Measurements from ENCODE around the gene ANKDD1A. TPM values are rescaled to one million over a fixed set of nuclear protein-coding genes. Genes with fewer than 3 reads are reported as not detected.

The ANKDD1A gene
- total RNA-seq, 1 donor from 2014 or later, result 6.9 TPM

DNA sequence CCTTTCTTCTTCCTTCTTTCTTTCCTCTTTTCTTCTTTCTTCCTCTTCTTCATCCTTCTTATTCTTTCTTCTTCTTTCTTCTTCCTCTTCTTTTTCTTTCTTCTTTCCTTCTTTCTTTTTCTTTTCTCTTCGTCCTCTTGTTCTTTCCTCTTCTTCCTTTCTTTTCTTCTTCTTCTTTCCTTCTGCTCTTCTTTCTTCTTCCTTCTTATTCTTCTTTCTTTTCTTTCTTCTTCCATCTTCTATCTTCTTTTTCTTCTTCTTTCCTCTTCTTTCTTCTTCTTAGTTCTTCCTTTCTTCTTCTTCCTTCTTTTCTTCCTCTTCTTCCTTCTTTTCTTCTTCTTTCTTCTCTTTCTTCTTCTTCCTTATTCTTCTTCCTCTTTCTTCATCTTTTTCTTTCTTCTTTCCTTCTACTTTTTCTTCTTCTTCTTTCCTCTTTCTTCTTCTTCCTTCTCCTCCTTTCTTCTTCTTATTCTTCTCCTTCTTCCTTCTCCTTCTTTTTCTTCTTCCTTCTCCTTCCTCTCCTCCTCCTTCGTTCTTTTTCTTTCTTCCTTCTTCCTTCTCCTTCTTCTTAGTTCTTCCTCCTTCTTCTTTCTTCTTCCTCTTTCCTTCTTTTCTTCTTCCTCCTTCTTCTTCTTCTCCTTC is 40.2 kb downstream of the ANKDD1A start:
- peaks cover 2% of the 10 kb centered on the region for H3K4me1 Mint-ChIP-seq (ENCODE audit: unreplicated experiment)
- TF ChIP-seq, protein P1, sequence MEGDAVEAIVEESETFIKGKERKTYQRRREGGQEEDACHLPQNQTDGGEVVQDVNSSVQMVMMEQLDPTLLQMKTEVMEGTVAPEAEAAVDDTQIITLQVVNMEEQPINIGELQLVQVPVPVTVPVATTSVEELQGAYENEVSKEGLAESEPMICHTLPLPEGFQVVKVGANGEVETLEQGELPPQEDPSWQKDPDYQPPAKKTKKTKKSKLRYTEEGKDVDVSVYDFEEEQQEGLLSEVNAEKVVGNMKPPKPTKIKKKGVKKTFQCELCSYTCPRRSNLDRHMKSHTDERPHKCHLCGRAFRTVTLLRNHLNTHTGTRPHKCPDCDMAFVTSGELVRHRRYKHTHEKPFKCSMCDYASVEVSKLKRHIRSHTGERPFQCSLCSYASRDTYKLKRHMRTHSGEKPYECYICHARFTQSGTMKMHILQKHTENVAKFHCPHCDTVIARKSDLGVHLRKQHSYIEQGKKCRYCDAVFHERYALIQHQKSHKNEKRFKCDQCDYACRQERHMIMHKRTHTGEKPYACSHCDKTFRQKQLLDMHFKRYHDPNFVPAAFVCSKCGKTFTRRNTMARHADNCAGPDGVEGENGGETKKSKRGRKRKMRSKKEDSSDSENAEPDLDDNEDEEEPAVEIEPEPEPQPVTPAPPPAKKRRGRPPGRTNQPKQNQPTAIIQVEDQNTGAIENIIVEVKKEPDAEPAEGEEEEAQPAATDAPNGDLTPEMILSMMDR (IDR thresholded peaks at IDR 0.05; ENCODE audit: unreplicated experiment), result no peak
- H3K27me3 Mint-ChIP-seq (ENCODE audit: unreplicated experiment), result peaks cover 4% of the 10 kb centered on the region
- H3K36me3 Mint-ChIP-seq (ENCODE audit: low read depth, unreplicated experiment), result peaks cover 37% of the 10 kb centered on the region
- no peak for DNase-seq (ENCODE audit: low spot score)
- peaks cover 11% of the 10 kb centered on the region for H3K9me3 Mint-ChIP-seq (ENCODE audit: unreplicated experiment)
- H3K4me3 Mint-ChIP-seq (ENCODE audit: unreplicated experiment), result no peak overlapping the region
- no peak overlapping the region for H3K27ac Mint-ChIP-seq (ENCODE audit: unreplicated experiment)

DNA sequence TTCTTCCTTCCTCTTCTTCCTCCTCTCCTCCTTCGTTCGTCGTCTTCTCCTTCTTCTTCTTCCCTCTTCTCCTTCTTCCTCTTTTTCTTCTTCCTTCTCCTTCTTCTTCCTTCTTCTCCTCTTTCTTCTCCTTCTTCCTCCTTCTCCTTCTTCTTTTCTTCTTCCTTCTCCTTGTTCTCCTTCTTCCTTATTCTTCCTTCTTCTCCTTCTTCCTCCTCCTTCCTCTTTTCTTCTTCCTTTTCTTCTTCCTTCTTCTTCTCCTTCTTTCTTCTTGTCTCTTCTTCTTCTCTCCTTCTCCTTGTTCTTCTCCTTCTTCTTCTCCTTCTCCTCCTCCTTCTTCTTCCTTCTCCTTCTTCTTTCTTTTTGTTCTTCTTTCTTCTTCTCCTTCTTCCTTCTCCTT is 42.7 kb downstream of the ANKDD1A start:
- TF ChIP-seq, protein P1 (IDR thresholded peaks at IDR 0.05; ENCODE audit: unreplicated experiment), result no peak
- Mint-ChIP-seq H3K27ac (ENCODE audit: unreplicated experiment) (no peak overlapping the region), H3K4me3 (ENCODE audit: unreplicated experiment) (peak overlapping the region; percentile 37), H3K36me3 (ENCODE audit: low read depth, unreplicated experiment) (peaks cover 37% of the 10 kb centered on the region), H3K9me3 (ENCODE audit: unreplicated experiment) (peaks cover 11% of the 10 kb centered on the region), H3K4me1 (ENCODE audit: unreplicated experiment) (no peaks in the 10 kb centered on the region), H3K27me3 (ENCODE audit: unreplicated experiment) (peaks cover 4% of the 10 kb centered on the region)
- DNase-seq (ENCODE audit: low spot score), result no peak

DNA sequence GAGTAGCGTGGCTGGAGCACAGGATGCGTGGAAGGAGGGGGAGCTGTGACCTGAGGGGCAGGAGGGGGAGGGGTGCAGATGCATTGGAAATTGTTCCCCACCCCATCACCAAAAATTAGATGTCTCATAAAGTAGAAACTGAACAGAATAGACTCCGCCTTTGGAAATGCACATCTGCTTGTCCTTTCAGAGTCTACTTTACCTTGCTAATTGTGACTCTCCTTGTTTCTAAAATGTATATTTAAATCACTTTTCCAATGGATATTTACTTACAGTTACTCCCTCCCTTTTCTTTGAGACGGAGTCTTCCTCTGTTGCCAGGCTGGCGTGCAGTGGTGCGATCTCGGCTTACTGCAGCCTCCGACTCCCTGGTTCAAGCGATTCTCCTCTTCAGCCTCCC is 47.4 kb downstream of the ANKDD1A start:
- Mint-ChIP-seq H3K27me3 (ENCODE audit: unreplicated experiment) (peaks cover 2% of the 10 kb centered on the region), H3K9me3 (ENCODE audit: unreplicated experiment) (peaks cover 9% of the 10 kb centered on the region), H3K4me3 (ENCODE audit: unreplicated experiment) (no peak overlapping the region), H3K4me1 (ENCODE audit: unreplicated experiment) (no peaks in the 10 kb centered on the region), H3K36me3 (ENCODE audit: low read depth, unreplicated experiment) (peaks cover 52% of the 10 kb centered on the region), H3K27ac (ENCODE audit: unreplicated experiment) (no peak overlapping the region)
- TF ChIP-seq, protein P1 (IDR thresholded peaks at IDR 0.05; ENCODE audit: unreplicated experiment), result no peak
- no peak for DNase-seq (ENCODE audit: low spot score)

DNA sequence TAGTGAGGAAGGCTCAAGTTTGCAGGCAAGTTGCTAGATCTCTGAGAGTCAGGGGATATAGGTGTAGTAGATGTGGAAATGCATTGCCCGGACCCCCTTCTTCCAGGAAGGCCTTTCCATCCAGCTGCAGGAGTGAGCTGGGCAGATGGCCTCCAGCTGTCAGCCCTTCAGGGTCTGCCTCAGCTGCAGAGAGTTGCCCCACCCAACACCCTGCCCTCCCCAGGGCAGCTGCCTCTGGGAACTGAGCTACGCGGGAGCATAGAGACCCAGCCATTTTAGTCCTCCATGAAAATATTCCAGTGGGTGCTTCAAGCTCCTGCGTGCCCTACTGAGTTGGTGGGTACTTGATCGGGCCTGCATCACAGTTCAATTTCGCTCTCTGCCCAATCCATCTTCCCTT is 48.5 kb downstream of the ANKDD1A start:
- Mint-ChIP-seq H3K27ac (ENCODE audit: unreplicated experiment) (no peak overlapping the region), H3K36me3 (ENCODE audit: low read depth, unreplicated experiment) (peaks cover 47% of the 10 kb centered on the region), H3K27me3 (ENCODE audit: unreplicated experiment) (no peaks in the 10 kb centered on the region), H3K4me3 (ENCODE audit: unreplicated experiment) (no peak overlapping the region), H3K4me1 (ENCODE audit: unreplicated experiment) (no peaks in the 10 kb centered on the region), H3K9me3 (ENCODE audit: unreplicated experiment) (no peaks in the 10 kb centered on the region)
- DNase-seq (ENCODE audit: low spot score), result no peak
- TF ChIP-seq, protein P1 (IDR thresholded peaks at IDR 0.05; ENCODE audit: unreplicated experiment), result no peak

DNA sequence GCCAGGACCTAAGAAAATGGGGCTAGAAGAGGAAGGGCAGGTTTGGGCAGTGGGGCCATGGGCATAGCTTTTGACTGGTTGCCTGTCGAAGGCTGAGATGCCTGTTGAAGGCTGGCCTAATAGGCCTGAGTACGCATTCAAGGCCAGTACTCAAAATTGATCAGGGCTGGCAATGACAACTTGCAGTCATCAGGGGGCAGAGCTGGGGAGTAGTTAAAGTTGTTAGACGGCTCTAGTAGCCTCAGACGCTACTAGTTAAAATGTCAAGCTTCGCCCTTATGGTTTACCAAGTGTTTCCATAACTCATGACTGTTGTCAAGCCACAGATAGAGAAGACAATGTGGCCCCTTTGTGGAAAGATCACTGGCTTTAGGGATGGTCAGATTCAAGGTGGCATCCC is 49.3 kb downstream of the ANKDD1A start:
- H3K27ac Mint-ChIP-seq (ENCODE audit: unreplicated experiment), result peak overlapping the region; percentile 48
- DNase-seq (ENCODE audit: low spot score), result no peak

More for the DNA sequence above, 49.3 kb downstream of the ANKDD1A start:
- TF ChIP-seq, protein P1 (IDR thresholded peaks at IDR 0.05; ENCODE audit: unreplicated experiment), result no peak
- H3K4me3 Mint-ChIP-seq (ENCODE audit: unreplicated experiment), result no peak overlapping the region
- no peaks in the 10 kb centered on the region for H3K9me3 Mint-ChIP-seq (ENCODE audit: unreplicated experiment)
- peaks cover 39% of the 10 kb centered on the region for H3K36me3 Mint-ChIP-seq (ENCODE audit: low read depth, unreplicated experiment)
- no peaks in the 10 kb centered on the region for H3K27me3 Mint-ChIP-seq (ENCODE audit: unreplicated experiment)
- H3K4me1 Mint-ChIP-seq (ENCODE audit: unreplicated experiment), result no peaks in the 10 kb centered on the region
